HepG2 (cell line): ENCODE measurements around the gene CCDC117. TPM values are rescaled to one million over a fixed set of nuclear protein-coding genes. Genes with fewer than 3 reads are reported as not detected.

ENCODE experiments used
- CBX2 ChIP-seq, 2 experiments: fragments of 200-600 bp in 1 of 2; sonication (generic); formaldehyde crosslinking in 1 of 2; IDR thresholded peaks; 2 replicates each; pipeline versions ENCODE4 v1.7.0 to v1.8.1; 2018 to 2022; ENCODE audit warnings: low read depth in 2 of 2, low read length in 1 of 2, mild to moderate bottlenecking in 1 of 2, missing genetic modification reagents in 1 of 2
- CEBPB ChIP-seq: IDR thresholded peaks from 2 replicates; pipeline ENCODE4 v1.6.1; 2011; ENCODE audit warnings: low read depth, low read length, improper control_type of control experiment, borderline replicate concordance
- DPF2 ChIP-seq: sonication (generic); formaldehyde crosslinking; IDR thresholded peaks from 2 replicates; pipeline ENCODE4 v1.4.0; 2020; ENCODE audit warnings: mild to moderate bottlenecking, low read depth, missing genetic modification reagents, borderline replicate concordance
- ETV6 ChIP-seq: sonication (generic); formaldehyde crosslinking; conservative IDR thresholded peaks from 2 replicates; pipeline ENCODE4 v1.4.0; 2020; ENCODE audit warnings: missing genetic modification reagents
- GABPB1 ChIP-seq: IDR thresholded peaks from 2 replicates; pipeline ENCODE4 v1.6.1; 2016; ENCODE audit warnings: mild to moderate bottlenecking, missing genetic modification reagents, moderate library complexity, missing compliant biosample characterization
- KAT8 ChIP-seq: IDR thresholded peaks from 2 replicates; pipeline ENCODE4 v1.6.1; 2016; ENCODE audit warnings: missing genetic modification reagents, missing compliant biosample characterization
- KDM1A ChIP-seq: IDR thresholded peaks from 2 replicates; pipeline ENCODE4 v1.6.1; 2016; ENCODE audit warnings: missing compliant biosample characterization
- PHF5A ChIP-seq: IDR thresholded peaks from one replicate; pipeline ENCODE4 v1.6.1; 2018; ENCODE audit warnings: low read depth, missing genetic modification reagents; ENCODE audit not compliant: unreplicated experiment
- TOPORS ChIP-seq: sonication (generic); formaldehyde crosslinking; IDR thresholded peaks from 2 replicates; pipeline ENCODE4 v1.8.0; 2023; ENCODE audit warnings: mild to moderate bottlenecking, missing genetic modification reagents
- ZNF572 ChIP-seq: sonication (generic); formaldehyde crosslinking; IDR thresholded peaks from 2 replicates; pipeline ENCODE4 v1.5.1; 2020; ENCODE audit warnings: mild to moderate bottlenecking, missing genetic modification reagents
- ZNF652 ChIP-seq: IDR thresholded peaks from 2 replicates; pipeline ENCODE4 v1.6.1; 2016; ENCODE audit warnings: low read depth, borderline replicate concordance
- ZNF781 ChIP-seq: sonication (generic); formaldehyde crosslinking; IDR thresholded peaks from 2 replicates; pipeline ENCODE4 v1.5.1; 2020; ENCODE audit warnings: borderline replicate concordance, mild to moderate bottlenecking, missing genetic modification reagents; ENCODE audit errors: not compliant biosample characterization
- ZSCAN25 ChIP-seq: sonication (generic); formaldehyde crosslinking; IDR thresholded peaks from 2 replicates; pipeline ENCODE4 v1.8.0; 2022; ENCODE audit warnings: mild to moderate bottlenecking, missing genetic modification reagents
- polyA plus RNA-seq, 8 experiments: library from polyadenylated mRNA; depleted of rRNA in 3 of 8; stranded (reverse) in 7 of 8; unstranded in 1 of 8; fragments of >200 nt; fragmentation: Illumina TruSeq in 4 of 8; extraction: Trizol in 4 of 8; gene quantifications; 2 replicates each; pipeline versions ENCODE4 v1.2.1 to v1.2.3, GENCODE V29; 2011 to 2016; ENCODE audit warnings: low read depth in 4 of 8, missing spikeins in 1 of 8, mixed read lengths in 1 of 8; ENCODE audit not compliant: insufficient read depth in 1 of 8
- total RNA-seq, 5 experiments: library from RNA; depleted of rRNA; stranded (reverse); fragments of >200 nt; fragmentation: Illumina TruSeq; extraction: Trizol; gene quantifications; 2 replicates each; pipeline ENCODE4 v1.2.3, GENCODE V29; 2016; ENCODE audit warnings: low read depth in 1 of 5
- TF ChIP-seq, protein P1 (sequence below): sonication (generic); formaldehyde crosslinking; IDR thresholded peaks from 2 replicates; pipeline ENCODE4 v1.9.0; 2021; ENCODE audit warnings: missing genetic modification reagents, borderline replicate concordance
- TF ChIP-seq, protein P2 (sequence below): sonication (generic); formaldehyde crosslinking; IDR thresholded peaks from 2 replicates; pipeline ENCODE4 v1.8.0; 2022; ENCODE audit warnings: missing genetic modification reagents, mild to moderate bottlenecking, borderline replicate concordance
- TF ChIP-seq, protein P3 (sequence below): sonication (generic); formaldehyde crosslinking; IDR thresholded peaks from 2 replicates; pipeline ENCODE4 v1.4.0; 2020; ENCODE audit warnings: missing genetic modification reagents, mild to moderate bottlenecking, borderline replicate concordance
- TF ChIP-seq, protein P4 (sequence below): sonication (generic); formaldehyde crosslinking; IDR thresholded peaks from 2 replicates; pipeline ENCODE4 v1.5.1; 2020; ENCODE audit warnings: mild to moderate bottlenecking, missing genetic modification reagents, moderate library complexity
- TF ChIP-seq, protein P5 (sequence below): sonication (generic); formaldehyde crosslinking; IDR thresholded peaks from 2 replicates; pipeline ENCODE4 v1.5.0; 2020; ENCODE audit warnings: missing genetic modification reagents

Gene CCDC117
- total and polyA plus RNA-seq, 2 of the 13 experiments (the other 11 are each of a cell fraction or from before 2014, with no cell fraction given): 12.6 to 34.2 TPM

DNA sequence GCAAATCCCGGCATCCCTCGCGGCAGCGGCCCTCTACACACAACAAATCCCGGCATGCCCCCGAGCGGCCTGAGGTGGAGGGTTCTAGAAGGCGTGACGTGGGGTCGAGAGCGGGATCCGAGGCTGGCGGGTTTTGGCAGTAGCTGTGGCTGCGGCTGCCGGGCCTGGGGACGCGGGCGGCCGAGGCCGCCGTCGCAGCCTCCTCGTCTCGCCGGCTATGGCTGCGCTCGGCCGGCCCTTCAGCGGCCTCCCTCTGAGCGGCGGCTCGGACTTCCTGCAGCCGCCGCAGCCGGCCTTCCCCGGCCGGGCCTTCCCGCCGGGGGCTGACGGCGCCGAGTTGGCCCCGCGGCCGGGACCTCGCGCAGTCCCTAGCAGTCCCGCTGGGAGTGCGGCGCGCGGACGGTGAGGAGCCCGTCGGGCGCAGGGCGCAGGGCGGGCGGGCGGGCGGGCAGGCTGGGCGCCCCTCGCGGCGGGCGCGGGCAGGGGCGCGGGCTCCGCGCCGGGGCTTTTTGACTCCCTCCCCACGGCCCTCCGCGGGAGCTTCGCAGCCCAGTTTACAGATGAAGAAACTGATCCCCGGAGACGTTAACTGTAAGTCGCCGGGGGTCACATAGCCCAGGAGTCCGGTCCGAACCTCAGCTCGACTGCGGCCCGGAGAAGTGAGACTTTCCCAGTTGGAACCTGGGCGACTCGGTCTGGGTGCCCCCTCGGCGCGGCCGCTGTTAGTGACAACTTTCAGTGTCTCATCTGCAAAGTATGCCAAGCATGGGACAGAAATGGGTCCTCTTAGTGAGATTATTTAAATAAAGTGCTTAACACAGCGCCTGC lies at the start of gene CCDC117 (continued):
- TF ChIP-seq CEBPB (no peak), ZNF572 (CRISPR knock-in tag) (no peak), ETV6 (CRISPR knock-in tag) (0 out of 2 replicates have a peak, but pooled peaks have one; percentile 43), ZNF652 (CRISPR knock-in tag) (no peak), DPF2 (CRISPR knock-in tag) (no peak), TOPORS (peak; percentile 76; the same call in 1 of the 2 replicates), CBX2 (IDR thresholded peaks at IDR 0.05; ENCODE audit: low read depth, low read length) (no peak), CBX2 (CRISPR knock-in tag; IDR thresholded peaks at IDR 0.05; ENCODE audit: low read depth) (no peak), ZNF781 (CRISPR knock-in tag) (peak; percentile 43), GABPB1 (CRISPR knock-in tag) (peak; percentile 87), KAT8 (CRISPR knock-in tag) (peak; percentile 88; the same call in 1 of the 2 replicates), PHF5A (CRISPR knock-in tag) (peak; percentile 67), ZSCAN25 (CRISPR knock-in tag) (no peak), KDM1A (CRISPR knock-in tag) (no peak)
- TF ChIP-seq, protein P1, sequence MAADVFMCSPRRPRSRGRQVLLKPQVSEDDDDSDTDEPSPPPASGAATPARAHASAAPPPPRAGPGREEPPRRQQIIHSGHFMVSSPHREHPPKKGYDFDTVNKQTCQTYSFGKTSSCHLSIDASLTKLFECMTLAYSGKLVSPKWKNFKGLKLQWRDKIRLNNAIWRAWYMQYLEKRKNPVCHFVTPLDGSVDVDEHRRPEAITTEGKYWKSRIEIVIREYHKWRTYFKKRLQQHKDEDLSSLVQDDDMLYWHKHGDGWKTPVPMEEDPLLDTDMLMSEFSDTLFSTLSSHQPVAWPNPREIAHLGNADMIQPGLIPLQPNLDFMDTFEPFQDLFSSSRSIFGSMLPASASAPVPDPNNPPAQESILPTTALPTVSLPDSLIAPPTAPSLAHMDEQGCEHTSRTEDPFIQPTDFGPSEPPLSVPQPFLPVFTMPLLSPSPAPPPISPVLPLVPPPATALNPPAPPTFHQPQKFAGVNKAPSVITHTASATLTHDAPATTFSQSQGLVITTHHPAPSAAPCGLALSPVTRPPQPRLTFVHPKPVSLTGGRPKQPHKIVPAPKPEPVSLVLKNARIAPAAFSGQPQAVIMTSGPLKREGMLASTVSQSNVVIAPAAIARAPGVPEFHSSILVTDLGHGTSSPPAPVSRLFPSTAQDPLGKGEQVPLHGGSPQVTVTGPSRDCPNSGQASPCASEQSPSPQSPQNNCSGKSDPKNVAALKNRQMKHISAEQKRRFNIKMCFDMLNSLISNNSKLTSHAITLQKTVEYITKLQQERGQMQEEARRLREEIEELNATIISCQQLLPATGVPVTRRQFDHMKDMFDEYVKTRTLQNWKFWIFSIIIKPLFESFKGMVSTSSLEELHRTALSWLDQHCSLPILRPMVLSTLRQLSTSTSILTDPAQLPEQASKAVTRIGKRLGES (CRISPR knock-in tag): no peak
- TF ChIP-seq, protein P2, sequence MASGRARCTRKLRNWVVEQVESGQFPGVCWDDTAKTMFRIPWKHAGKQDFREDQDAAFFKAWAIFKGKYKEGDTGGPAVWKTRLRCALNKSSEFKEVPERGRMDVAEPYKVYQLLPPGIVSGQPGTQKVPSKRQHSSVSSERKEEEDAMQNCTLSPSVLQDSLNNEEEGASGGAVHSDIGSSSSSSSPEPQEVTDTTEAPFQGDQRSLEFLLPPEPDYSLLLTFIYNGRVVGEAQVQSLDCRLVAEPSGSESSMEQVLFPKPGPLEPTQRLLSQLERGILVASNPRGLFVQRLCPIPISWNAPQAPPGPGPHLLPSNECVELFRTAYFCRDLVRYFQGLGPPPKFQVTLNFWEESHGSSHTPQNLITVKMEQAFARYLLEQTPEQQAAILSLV (CRISPR knock-in tag): peak; percentile 69; the same call in 1 of the 2 replicates
- TF ChIP-seq, protein P3, sequence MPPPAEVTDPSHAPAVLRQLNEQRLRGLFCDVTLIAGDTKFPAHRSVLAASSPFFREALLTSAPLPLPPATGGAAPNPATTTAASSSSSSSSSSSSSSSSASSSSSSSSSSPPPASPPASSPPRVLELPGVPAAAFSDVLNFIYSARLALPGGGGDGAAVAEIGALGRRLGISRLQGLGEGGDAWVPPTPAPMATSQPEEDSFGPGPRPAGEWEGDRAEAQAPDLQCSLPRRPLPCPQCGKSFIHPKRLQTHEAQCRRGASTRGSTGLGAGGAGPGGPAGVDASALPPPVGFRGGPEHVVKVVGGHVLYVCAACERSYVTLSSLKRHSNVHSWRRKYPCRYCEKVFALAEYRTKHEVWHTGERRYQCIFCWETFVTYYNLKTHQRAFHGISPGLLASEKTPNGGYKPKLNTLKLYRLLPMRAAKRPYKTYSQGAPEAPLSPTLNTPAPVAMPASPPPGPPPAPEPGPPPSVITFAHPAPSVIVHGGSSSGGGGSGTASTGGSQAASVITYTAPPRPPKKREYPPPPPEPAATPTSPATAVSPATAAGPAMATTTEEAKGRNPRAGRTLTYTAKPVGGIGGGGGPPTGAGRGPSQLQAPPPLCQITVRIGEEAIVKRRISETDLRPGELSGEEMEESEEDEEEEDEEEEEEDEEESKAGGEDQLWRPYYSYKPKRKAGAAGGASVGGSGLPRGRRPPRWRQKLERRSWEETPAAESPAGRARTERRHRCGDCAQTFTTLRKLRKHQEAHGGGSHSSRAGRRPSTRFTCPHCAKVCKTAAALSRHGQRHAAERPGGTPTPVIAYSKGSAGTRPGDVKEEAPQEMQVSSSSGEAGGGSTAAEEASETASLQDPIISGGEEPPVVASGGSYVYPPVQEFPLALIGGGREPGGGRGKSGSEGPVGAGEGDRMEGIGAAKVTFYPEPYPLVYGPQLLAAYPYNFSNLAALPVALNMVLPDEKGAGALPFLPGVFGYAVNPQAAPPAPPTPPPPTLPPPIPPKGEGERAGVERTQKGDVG (CRISPR knock-in tag): no peak
- TF ChIP-seq, protein P4, sequence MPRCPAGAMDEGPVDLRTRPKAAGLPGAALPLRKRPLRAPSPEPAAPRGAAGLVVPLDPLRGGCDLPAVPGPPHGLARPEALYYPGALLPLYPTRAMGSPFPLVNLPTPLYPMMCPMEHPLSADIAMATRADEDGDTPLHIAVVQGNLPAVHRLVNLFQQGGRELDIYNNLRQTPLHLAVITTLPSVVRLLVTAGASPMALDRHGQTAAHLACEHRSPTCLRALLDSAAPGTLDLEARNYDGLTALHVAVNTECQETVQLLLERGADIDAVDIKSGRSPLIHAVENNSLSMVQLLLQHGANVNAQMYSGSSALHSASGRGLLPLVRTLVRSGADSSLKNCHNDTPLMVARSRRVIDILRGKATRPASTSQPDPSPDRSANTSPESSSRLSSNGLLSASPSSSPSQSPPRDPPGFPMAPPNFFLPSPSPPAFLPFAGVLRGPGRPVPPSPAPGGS (CRISPR knock-in tag): no peak
- TF ChIP-seq, protein P5, sequence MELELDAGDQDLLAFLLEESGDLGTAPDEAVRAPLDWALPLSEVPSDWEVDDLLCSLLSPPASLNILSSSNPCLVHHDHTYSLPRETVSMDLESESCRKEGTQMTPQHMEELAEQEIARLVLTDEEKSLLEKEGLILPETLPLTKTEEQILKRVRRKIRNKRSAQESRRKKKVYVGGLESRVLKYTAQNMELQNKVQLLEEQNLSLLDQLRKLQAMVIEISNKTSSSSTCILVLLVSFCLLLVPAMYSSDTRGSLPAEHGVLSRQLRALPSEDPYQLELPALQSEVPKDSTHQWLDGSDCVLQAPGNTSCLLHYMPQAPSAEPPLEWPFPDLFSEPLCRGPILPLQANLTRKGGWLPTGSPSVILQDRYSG (CRISPR knock-in tag): no peak; the same call in 1 of the 2 replicates
